Osteoblast (primary cell): ENCODE measurements around the gene CSNK1G2. TPM values are rescaled to one million over a fixed set of nuclear protein-coding genes. Genes with fewer than 3 reads are reported as not detected.

Source experiments
- DNase-seq: peaks from one replicate; pipeline ENCODE4 v3.0.0; 2011; ENCODE audit warnings: low spot score, mixed read lengths; ENCODE audit not compliant: insufficient read length; ENCODE audit errors: missing footprints
- H2AFZ ChIP-seq: 2 replicates; pipeline ENCODE4 v1.6.0; 2011; ENCODE audit warnings: mild to moderate bottlenecking, low read length
- H3K27ac ChIP-seq: 2 replicates; pipeline ENCODE4 v1.5.1; 2011; ENCODE audit warnings: mild to moderate bottlenecking, low read depth, low read length, moderate library complexity
- H3K27me3 ChIP-seq: 2 replicates; pipeline ENCODE4 v1.6.0; 2012; ENCODE audit warnings: mild to moderate bottlenecking, control low read depth, inconsistent platforms, low read length, moderate library complexity; ENCODE audit not compliant: insufficient read depth
- H3K36me3 ChIP-seq: 2 replicates; pipeline ENCODE4 v1.5.1; 2011; ENCODE audit warnings: mild to moderate bottlenecking, low read length, control low read depth, moderate library complexity; ENCODE audit not compliant: insufficient read depth
- H3K4me1 ChIP-seq: 2 replicates; pipeline ENCODE4 v1.5.1; 2011; ENCODE audit warnings: mild to moderate bottlenecking, low read length, control low read depth, moderate library complexity; ENCODE audit not compliant: insufficient read depth
- H3K4me2 ChIP-seq: 2 replicates; pipeline ENCODE4 v1.6.0; 2011; ENCODE audit warnings: mild to moderate bottlenecking, low read length; ENCODE audit not compliant: insufficient read depth
- H3K4me3 ChIP-seq: fragments of 200-600 bp; sonication (generic); 3 replicates; pipeline ENCODE4 v1.5.1; 2012; ENCODE audit warnings: mild to moderate bottlenecking, low read length, inconsistent platforms; ENCODE audit not compliant: insufficient read depth
- H3K79me2 ChIP-seq: 2 replicates; pipeline ENCODE4 v1.6.0; 2012; ENCODE audit warnings: mild to moderate bottlenecking, low read length, control low read depth, inconsistent platforms; ENCODE audit not compliant: insufficient read depth
- H3K9me3 ChIP-seq: 2 replicates; pipeline ENCODE4 v1.5.1; 2011; ENCODE audit warnings: low read depth, low read length, control low read depth
- H4K20me1 ChIP-seq: 2 replicates; pipeline ENCODE4 v1.6.0; 2012; ENCODE audit warnings: mild to moderate bottlenecking, low read length, control low read depth; ENCODE audit not compliant: insufficient read depth
- CTCF ChIP-seq: IDR thresholded peaks from 2 replicates; pipeline ENCODE4 v1.5.1; 2011; ENCODE audit warnings: mild to moderate bottlenecking, low read depth, low read length, moderate library complexity; ENCODE audit errors: extremely low read depth
- total RNA-seq: library from RNA; depleted of rRNA; stranded (reverse); fragments of >200 nt; gene quantifications from 2 replicates; pipeline ENCODE4 v1.2.3, GENCODE V29; 2012

Gene CSNK1G2
- total RNA-seq, 1 donor, result 68.8 TPM

- peaks cover 9% of the 10 kb centered on the region for H3K4me1 ChIP-seq
- H3K79me2 ChIP-seq, result no peaks in the 10 kb centered on the region
- H3K4me3 ChIP-seq, result peak overlapping the region; percentile 66
- H3K27ac ChIP-seq, result no peak overlapping the region
- H3K27me3 ChIP-seq, result no peaks in the 10 kb centered on the region
- H2AFZ ChIP-seq, result peak overlapping the region; percentile 65
- H3K36me3 ChIP-seq, result peaks cover 4% of the 10 kb centered on the region
- TF ChIP-seq CTCF, result peak; percentile 75
- peak overlapping the region; percentile 88 for H3K4me2 ChIP-seq
- no peaks in the 10 kb centered on the region for H3K9me3 ChIP-seq
- no peaks in the 10 kb centered on the region for H4K20me1 ChIP-seq
- peak; percentile 98 for DNase-seq
Observed at GRCh38 chr19:1929021-1929742, 11.8 kb upstream of the CSNK1G2 start.

DNA sequence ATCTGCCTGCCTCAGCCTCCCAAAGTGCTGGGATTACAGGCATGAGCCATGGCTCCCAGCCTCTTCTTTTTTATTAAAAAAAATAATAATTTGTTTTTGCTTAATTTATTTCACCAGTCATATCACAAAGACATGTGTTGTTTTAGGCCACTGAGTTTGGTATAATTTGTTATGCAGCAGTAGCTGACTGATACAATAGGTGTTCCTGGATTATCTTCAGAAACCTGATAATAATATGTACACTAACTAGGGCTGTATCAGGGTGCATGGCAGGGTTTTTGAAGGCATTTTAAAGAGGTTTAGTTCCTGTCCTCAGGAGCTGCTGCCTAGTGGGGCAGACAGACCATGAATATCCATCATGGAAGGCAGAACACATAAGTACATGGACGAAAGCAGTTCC is 9.5 kb upstream of the CSNK1G2 start:
- Histone ChIP-seq H3K4me1 (peaks cover 9% of the 10 kb centered on the region), H3K4me3 (no peak overlapping the region), H3K9me3 (no peaks in the 10 kb centered on the region), H2AFZ (no peak overlapping the region), H3K27me3 (no peaks in the 10 kb centered on the region), H3K36me3 (no peaks in the 10 kb centered on the region), H3K79me2 (no peaks in the 10 kb centered on the region), H3K27ac (no peak overlapping the region), H3K4me2 (no peak overlapping the region), H4K20me1 (no peaks in the 10 kb centered on the region)
- DNase-seq, result no peak
- no peak for TF ChIP-seq CTCF

DNA sequence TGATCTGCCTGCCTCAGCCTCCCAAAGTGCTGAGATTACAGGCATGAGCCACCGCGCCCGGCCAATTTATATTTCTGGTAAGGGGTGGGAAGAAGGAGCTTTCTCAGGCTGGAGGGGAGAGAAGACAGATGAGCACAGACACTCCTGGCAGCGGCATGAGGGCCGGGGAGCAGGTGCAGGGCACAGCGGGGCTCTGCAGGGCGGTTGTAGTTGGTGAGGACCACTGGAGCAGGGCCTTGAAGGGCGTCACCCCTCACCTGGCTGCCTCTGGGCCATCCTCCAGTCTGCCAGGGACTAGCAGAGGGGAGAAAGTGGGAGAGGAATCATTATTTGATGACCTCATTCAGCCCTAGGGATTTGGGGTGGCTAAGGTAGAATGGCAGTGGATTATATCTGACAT is 8.6 kb upstream of the CSNK1G2 start:
- H3K4me2 ChIP-seq, result no peak overlapping the region
- no peaks in the 10 kb centered on the region for H3K79me2 ChIP-seq
- no peaks in the 10 kb centered on the region for H3K27me3 ChIP-seq
- DNase-seq, result no peak
- H3K36me3 ChIP-seq, result no peaks in the 10 kb centered on the region
- no peaks in the 10 kb centered on the region for H3K9me3 ChIP-seq
- H2AFZ ChIP-seq, result no peak overlapping the region
- no peak overlapping the region for H3K27ac ChIP-seq
- TF ChIP-seq CTCF, result no peak
- H3K4me1 ChIP-seq, result peaks cover 9% of the 10 kb centered on the region
- no peak overlapping the region for H3K4me3 ChIP-seq
- H4K20me1 ChIP-seq, result no peaks in the 10 kb centered on the region

DNA sequence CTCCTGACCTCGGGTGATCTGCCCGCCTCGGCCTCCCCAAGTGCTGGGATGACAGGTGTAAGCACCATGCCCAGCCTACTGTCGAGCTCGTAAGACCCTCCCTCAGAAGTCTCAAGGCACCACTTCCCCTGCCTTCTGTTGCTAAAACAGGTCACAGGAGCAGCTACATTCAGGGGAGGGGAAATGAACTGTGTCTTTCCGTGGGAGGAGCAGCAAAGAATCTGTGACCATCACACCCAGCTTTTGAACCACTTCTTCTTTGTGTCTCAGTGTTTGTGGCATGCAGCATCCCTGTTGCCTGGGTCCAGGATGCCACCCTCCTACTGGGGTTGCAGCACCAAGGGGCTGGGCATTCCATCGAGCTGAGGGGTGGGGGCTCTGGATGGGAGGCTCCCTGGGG is 7.7 kb upstream of the CSNK1G2 start:
- Histone ChIP-seq H3K4me2 (no peak overlapping the region), H3K79me2 (no peaks in the 10 kb centered on the region), H4K20me1 (no peaks in the 10 kb centered on the region), H3K4me3 (no peak overlapping the region), H3K4me1 (peaks cover 9% of the 10 kb centered on the region), H2AFZ (no peak overlapping the region), H3K9me3 (no peaks in the 10 kb centered on the region), H3K27ac (no peak overlapping the region), H3K27me3 (no peaks in the 10 kb centered on the region), H3K36me3 (no peaks in the 10 kb centered on the region)
- no peak for TF ChIP-seq CTCF
- no peak for DNase-seq
